Large intestine (tissue), 3 donors: ENCODE results near the gene VENTX. TPM values are rescaled to one million over a fixed set of nuclear protein-coding genes. Genes with fewer than 3 reads are reported as not detected.

Experiments used
- DNase-seq, 2 donors: peaks; one replicate each; pipeline versions ENCODE4 v3.0.0 to v3.0.0-alpha.2; 2013
- H3K27ac ChIP-seq: one replicate; pipeline ENCODE4 v1.5.1; 2013; ENCODE audit warnings: low read length
- H3K27me3 ChIP-seq: 2 replicates; pipeline ENCODE4 v1.6.1; 2013; ENCODE audit warnings: low read length; ENCODE audit not compliant: control insufficient read depth, insufficient read depth
- H3K36me3 ChIP-seq: 2 replicates; pipeline ENCODE4 v1.6.1; 2013; ENCODE audit warnings: low read length; ENCODE audit not compliant: control insufficient read depth, insufficient read depth
- H3K4me1 ChIP-seq: one replicate; pipeline ENCODE4 v1.6.1; 2013; ENCODE audit warnings: low read length; ENCODE audit not compliant: control insufficient read depth, insufficient read depth
- H3K4me3 ChIP-seq: one replicate; pipeline ENCODE4 v1.5.1; 2013; ENCODE audit warnings: low read length
- H3K9me3 ChIP-seq: one replicate; pipeline ENCODE4 v1.6.1; 2013; ENCODE audit warnings: mild to moderate bottlenecking, low read depth, low read length, moderate library complexity; ENCODE audit not compliant: control insufficient read depth
- WGBS: methylation state at CpG from one replicate; pipeline ENCODE4 v1.1.5; 2013; ENCODE audit warnings: low lambda C conversion rate; ENCODE audit not compliant: insufficient coverage; 5-methylcytosine and 5-hydroxymethylcytosine counted together
- polyA plus RNA-seq: library from polyadenylated mRNA; unstranded; fragments of 120-200 nt; gene quantifications from one replicate; pipeline ENCODE4 v1.2.1, GENCODE V29; 2013

The VENTX gene
- polyA plus RNA-seq, 1 donor: 0.22 TPM

DNA sequence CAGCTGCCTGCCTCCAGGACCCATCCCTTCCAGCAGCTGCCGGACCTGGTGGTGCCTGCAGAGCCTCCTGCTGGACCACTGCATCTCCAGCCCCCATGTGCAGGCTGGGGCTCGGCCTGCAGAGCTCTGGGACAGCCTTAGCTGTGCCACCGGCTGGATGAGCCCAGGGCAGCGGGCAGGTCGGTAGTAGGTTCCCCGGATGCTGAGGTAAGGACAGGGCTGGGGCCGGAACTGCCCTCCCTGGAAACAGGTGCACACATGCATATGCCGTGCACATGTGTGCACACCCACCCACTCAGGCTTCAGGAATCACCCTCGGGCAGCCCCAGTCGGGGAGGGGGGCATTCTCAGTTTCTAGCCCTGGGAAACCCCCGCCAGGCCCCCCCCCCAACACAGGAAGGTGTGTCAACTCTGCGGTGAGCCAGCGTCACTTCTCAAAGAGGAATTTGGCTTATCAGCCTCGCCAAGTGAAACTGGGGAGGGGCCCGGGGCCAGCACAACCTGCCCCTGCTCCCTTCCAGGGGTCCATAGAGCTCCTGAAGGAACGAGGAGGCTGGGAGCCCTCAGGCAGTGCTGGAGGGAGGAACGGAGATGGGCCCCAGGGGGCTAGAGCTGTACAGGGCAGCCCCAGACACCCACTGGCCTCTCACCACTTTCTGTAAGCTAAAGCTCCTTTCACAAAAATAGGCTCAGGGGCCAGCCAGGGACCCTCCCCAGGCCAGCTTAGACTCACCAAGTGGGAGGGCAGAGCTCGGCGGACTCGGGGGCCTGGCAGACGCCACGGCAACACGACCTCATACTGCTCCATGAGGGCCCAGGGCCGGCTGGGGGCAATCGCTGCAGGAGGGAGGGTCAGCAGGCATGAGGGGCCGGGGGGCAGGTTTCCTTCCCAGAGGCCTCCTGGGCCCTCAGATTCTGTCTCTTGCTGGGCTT, 37.4 kb downstream of the VENTX start:
- no CpG with 5 or more reads among the region's 26 CpGs for WGBS
- peaks cover 8% of the 10 kb centered on the region for H3K36me3 ChIP-seq
- DNase-seq: peak in 1 of 2 donors; percentile 56
- H3K27ac ChIP-seq: no peak overlapping the region
- no peak overlapping the region for H3K4me3 ChIP-seq
- peaks cover 29% of the 10 kb centered on the region for H3K4me1 ChIP-seq
- peaks cover 24% of the 10 kb centered on the region for H3K27me3 ChIP-seq
- H3K9me3 ChIP-seq: no peaks in the 10 kb centered on the region

DNA sequence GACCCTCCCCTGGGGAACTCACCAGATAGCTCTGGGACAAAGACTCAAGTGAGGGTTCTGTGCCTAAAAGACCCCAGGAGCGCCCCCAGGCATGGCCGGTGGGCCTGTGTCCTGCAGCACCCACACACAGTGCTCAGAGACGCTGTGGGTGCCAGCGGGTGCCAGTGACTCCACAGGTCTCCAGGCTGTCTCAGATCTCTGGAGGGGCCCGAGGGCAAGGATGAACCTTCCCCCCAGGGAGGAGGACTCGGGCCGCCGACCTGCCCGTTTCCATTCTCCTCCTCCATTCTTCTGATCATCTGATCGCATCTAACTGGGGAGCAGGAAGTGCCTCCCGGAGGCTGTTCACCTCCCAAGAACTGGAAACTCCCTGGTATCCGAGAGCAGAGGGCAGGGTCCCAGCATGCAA, 38.0 kb downstream of the VENTX start:
- no peak overlapping the region for H3K27ac ChIP-seq
- no CpG with 5 or more reads among the region's 12 CpGs for WGBS
- peak in 1 of 2 donors; percentile 40 for DNase-seq
- H3K4me1 ChIP-seq: peaks cover 29% of the 10 kb centered on the region
- no peaks in the 10 kb centered on the region for H3K9me3 ChIP-seq
- H3K4me3 ChIP-seq: no peak overlapping the region
- H3K27me3 ChIP-seq: peaks cover 24% of the 10 kb centered on the region
- H3K36me3 ChIP-seq: peaks cover 14% of the 10 kb centered on the region

DNA sequence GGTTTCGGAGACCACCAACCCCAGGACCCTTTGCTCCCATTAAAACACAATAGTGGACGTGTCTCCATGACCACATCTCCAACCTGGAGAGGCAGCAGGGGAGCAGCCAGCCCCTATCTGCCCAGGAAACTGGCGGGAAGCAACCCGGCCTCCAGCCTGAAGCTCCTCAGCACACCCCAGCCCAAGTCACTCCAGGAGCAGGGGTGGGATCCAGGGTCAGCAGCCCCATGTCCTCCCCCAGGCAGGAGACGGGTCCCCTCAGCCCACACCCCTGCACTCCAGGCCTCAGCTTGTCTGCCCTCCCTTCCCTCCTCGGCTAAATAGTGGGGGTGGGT, 38.4 kb downstream of the VENTX start:
- no peaks in the 10 kb centered on the region for H3K9me3 ChIP-seq
- no peak overlapping the region for H3K27ac ChIP-seq
- WGBS: no CpG with 5 or more reads among the region's 6 CpGs
- no peak overlapping the region for H3K4me3 ChIP-seq
- peak in 1 of 2 donors; percentile 29 for DNase-seq
- H3K36me3 ChIP-seq: peaks cover 14% of the 10 kb centered on the region
- H3K27me3 ChIP-seq: peaks cover 24% of the 10 kb centered on the region
- H3K4me1 ChIP-seq: peaks cover 29% of the 10 kb centered on the region

DNA sequence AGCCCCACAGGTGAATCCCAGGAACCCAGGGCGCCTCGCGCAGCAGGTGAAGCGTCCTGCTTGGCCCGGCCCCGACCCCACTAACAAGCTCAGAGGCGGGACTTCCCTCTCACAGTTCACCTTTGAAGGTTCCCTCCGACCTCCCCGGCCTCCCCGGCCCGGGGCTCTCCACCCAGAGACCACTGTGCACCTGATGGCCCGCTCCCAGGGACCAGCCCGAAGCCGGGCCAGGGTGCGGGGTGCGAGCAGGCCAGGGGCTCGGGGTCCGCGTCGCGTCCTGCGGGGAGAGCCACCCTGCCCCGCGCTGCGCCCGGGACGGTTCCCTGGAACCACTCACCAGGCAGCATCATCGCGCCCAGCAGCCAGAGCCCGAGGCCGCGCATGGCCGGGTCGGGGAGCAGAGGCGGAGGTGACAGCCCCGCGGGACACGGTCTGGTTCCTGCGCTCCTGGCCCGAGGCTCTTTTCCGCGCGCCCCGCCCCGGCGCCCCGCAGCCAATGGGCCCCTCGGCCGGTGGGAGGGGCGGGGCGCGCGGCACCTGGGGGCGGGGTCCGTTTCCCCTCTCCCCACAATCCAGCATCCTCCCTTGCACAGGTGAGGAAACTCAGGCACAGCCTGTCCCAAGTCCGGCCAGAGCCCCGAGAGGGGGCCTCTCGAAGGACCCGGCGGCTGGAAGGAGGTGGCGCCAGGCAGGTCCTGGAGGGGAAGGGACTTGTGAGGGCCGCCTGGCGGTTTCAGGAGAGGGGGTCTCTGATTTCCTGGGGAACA, 39.0 kb downstream of the VENTX start, which contains the start of gene ADAM8:
ADAM8 (minus strand) TSS at position 434 of the 767 bp plus-strand sequence; CDS start at position 383, 51 bp downstream.
- Histone ChIP-seq H3K9me3 (no peaks in the 10 kb centered on the region), H3K27ac (no peak within 1 kb of the TSS), H3K4me3 (no peak within 1 kb of the TSS), H3K27me3 (peaks cover 24% of the 10 kb centered on the region), H3K36me3 (peaks cover 19% of the 10 kb centered on the region), H3K4me1 (peaks cover 29% of the 10 kb centered on the region)
- peak in 1 of 2 donors; percentile 36 for DNase-seq
- WGBS: no CpG with 5 or more reads among the region's 63 CpGs

DNA sequence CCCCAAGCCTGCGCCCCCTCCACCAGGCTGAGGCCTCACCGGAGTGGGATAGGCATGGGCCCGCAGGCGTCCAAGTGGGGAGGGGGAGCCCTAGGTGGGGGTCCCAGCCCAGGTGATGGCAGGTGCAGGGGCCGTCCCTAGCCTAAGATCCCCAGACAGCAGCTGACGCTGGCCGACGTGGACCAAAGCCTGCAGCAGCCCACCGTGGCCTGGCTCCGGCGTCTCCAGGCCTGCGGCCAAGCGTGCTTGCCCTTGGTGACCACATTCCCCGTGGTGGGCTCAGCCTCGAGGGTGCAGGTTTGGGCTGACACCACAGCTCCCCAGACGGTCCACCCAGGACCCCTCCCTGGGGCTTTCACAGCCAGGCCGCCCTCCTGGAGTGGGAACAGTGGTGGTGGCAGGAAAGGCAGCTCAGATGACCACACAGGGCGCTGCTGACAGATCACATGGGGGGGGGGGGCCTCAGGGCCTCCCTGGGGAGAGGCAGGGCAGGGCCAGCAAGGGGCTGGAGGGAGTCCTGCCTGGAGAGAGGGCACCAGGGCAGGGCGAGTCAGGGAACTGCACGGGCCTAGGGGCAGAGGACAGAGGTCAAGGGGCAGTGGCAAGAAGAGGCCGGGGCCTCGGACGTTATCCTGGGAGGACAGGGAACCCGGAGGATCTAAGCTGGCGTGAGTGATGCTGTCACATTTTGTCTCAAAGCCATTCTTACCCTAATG, 39.8 kb downstream of the VENTX start:
- H3K4me1 ChIP-seq: peaks cover 29% of the 10 kb centered on the region
- H3K27ac ChIP-seq: no peak overlapping the region
- DNase-seq: no peak
- no peak overlapping the region for H3K4me3 ChIP-seq
- WGBS: no CpG with 5 or more reads among the region's 25 CpGs
- peaks cover 24% of the 10 kb centered on the region for H3K27me3 ChIP-seq
- no peaks in the 10 kb centered on the region for H3K9me3 ChIP-seq
- peaks cover 28% of the 10 kb centered on the region for H3K36me3 ChIP-seq

DNA sequence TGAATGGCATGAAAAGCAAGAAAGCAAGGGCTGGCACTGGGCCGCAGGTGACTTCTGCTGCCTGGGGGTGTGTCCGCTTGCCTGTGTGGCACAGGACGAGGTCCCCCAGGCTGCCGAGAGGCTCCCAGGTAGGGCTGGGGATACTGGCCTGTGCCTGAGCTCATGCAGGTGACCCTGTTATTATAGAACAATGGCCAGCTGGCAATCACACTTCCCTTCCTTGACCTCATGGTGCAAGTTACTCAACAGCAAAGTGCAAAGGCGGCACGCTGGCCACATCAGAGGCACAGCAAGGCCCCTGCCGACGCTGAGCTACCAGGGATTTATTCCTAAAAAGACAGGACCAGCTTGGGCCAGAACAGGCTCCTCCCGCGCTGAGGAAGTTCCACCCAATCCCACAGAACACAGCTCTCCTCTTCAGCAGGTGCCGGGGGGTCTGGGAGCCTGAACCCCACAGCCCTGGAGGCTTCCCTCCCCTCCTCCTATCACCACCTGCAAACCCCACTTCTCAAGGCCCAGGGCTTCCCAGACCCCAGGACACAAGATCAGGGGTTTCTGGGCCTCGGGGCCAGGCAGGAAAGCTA, 40.4 kb downstream of the VENTX start:
- Histone ChIP-seq H3K4me1 (peaks cover 29% of the 10 kb centered on the region), H3K9me3 (no peaks in the 10 kb centered on the region), H3K36me3 (peaks cover 34% of the 10 kb centered on the region), H3K27ac (peak overlapping the region; percentile 36), H3K4me3 (no peak overlapping the region), H3K27me3 (peaks cover 24% of the 10 kb centered on the region)
- WGBS: no CpG with 5 or more reads among the region's 12 CpGs
- DNase-seq: peak in 1 of 2 donors; percentile 31

DNA sequence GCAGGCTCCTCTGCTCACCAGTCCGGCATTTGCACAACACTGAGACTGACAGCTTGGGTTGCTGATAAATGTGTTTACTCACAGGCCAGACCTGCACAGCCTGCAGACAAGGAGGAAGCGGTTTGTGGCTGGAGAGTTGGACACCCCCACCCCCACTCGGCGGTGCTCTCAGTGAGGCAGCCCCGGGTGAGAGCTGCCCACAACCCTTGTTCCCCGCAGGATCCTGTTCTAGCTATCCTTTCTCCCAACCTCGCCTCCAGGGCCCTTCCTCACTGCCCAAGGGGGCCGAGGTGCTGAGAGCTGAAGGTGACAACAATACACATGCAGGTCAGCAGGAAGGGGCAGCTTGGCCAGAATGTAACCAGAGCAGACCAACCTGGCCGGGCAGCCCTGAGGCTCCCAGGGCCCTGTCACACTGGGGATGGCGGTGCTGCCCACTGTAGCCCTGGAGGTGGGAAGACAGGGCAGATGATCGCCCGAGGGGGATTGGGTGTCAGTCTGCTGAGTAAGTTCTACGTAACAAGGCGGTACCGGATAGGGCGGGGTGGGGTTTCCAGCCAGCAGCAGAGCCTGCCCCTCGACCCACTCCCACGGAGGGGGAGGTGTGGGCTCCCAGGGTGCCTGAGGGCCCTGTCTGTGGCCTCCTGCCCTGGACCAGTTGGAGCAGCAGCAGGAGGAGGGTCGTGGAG, 41.1 kb downstream of the VENTX start:
- Histone ChIP-seq H3K27me3 (peaks cover 24% of the 10 kb centered on the region), H3K4me3 (no peak overlapping the region), H3K36me3 (peaks cover 40% of the 10 kb centered on the region), H3K9me3 (no peaks in the 10 kb centered on the region), H3K27ac (peak overlapping the region; percentile 36), H3K4me1 (peaks cover 29% of the 10 kb centered on the region)
- WGBS: no CpG with 5 or more reads among the region's 19 CpGs
- peak; percentile 37 to 64 for DNase-seq

DNA sequence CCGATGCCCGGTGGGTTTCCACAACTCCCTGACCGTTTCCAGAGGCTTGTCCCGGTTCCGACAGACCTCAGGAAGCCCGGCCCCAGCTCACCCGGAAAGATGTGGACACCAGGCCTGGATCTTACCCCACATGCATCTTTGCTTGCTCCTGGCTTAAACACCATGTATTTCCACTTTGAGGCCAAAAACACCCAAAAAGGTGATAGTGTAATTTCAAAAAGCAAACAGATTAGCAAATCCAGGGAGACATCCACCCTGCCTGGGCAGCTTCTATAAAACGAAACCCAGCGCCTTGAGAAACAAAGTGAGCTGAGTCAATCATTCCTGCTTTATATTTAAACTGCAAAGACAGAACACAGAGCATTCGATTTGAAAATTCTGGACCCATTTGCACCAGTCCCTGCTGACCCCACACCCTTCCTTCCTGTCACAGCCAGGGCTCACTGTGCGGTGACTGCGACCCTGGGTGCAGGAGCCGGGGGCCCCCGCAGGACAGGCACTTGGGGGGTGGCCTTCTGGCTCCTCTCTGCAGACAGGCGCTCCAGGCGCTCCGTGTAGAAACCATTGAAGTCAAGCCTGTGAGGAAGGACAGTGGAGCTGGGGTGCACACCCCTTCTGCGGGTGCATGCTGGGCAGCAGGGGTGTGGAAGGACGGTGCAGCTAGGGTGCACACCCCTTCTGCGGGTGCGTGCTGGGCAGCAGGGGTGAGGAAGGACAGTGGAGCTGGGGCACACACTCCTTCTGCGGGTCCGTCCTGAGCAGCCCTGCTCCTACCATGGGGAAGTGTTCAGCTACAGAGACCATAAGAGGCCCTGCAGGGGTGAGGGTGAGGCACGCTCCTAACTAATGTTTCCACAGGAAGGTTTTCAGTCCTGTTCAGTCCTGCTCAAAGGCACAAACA, 41.9 kb downstream of the VENTX start:
- H3K4me1 ChIP-seq: peaks cover 29% of the 10 kb centered on the region
- peaks cover 49% of the 10 kb centered on the region for H3K36me3 ChIP-seq
- H3K4me3 ChIP-seq: no peak overlapping the region
- no peak overlapping the region for H3K27ac ChIP-seq
- WGBS: no CpG with 5 or more reads among the region's 24 CpGs
- H3K9me3 ChIP-seq: no peaks in the 10 kb centered on the region
- H3K27me3 ChIP-seq: peaks cover 23% of the 10 kb centered on the region
- DNase-seq: no peak
